Activated T-helper 17 cell treated with anti-CD3 and anti-CD28 coated beads, Interleukin-2, amount 50 U/mL, for 72 hours (primary cell): ENCODE results near the gene CHM. TPM values are rescaled to one million over a fixed set of nuclear protein-coding genes. Genes with fewer than 3 reads are reported as not detected.
A peak's percentile ranks its signal among the peaks of the same experiment; 100 is the strongest.
"Not testable (repeated sequence)": the region's sequence is repeated elsewhere in the genome, so short reads cannot be mapped to it uniquely, and the experiment has no call there.

Source experiments
- ATAC-seq: fragments of 150-1000 bp; cut with Tn5 transposase; replicated peaks from 2 replicates; pipeline ENCODE4 v1.10.0; 2021; ENCODE audit warnings: mild to moderate bottlenecking, moderate library complexity
- H3K27ac Mint-ChIP-seq: one replicate; pipeline ENCODE4 v1.8.0; 2022; ENCODE audit warnings: mixed read lengths
- H3K27me3 Mint-ChIP-seq: one replicate; pipeline ENCODE4 v1.8.0; 2022; ENCODE audit warnings: mixed read lengths
- H3K36me3 Mint-ChIP-seq: one replicate; pipeline ENCODE4 v1.8.0; 2022; ENCODE audit warnings: low read depth, mild to moderate bottlenecking, mixed read lengths
- H3K4me1 Mint-ChIP-seq: one replicate; pipeline ENCODE4 v1.8.0; 2022; ENCODE audit warnings: mixed read lengths
- H3K4me3 Mint-ChIP-seq: one replicate; pipeline ENCODE4 v1.8.0; 2022; ENCODE audit warnings: mild to moderate bottlenecking, mixed read lengths
- H3K9me3 Mint-ChIP-seq: one replicate; pipeline ENCODE4 v1.8.0; 2022; ENCODE audit warnings: mixed read lengths
- total RNA-seq, 2 donors: library from RNA; stranded (reverse); gene quantifications; one replicate each; pipeline ENCODE4 v1.2.3, GENCODE V29; 2022

Gene CHM
- total RNA-seq, 2 donors from 2014 or later: 14.8 to 20.5 TPM

GRCh38 chrX:85977218-85977617 is 70.1 kb downstream of the CHM start:
- no peak for ATAC-seq
- Mint-ChIP-seq H3K27me3 (no peaks in the 10 kb centered on the region), H3K36me3 (peaks cover 56% of the 10 kb centered on the region), H3K27ac (no peak overlapping the region), H3K4me3 (no peak overlapping the region), H3K9me3 (no peaks in the 10 kb centered on the region), H3K4me1 (no peaks in the 10 kb centered on the region)

- not testable (repeated sequence) for H3K4me3 Mint-ChIP-seq, H3K9me3 Mint-ChIP-seq, H3K4me1 Mint-ChIP-seq, H3K27ac Mint-ChIP-seq, ATAC-seq, H3K27me3 Mint-ChIP-seq
- H3K36me3 Mint-ChIP-seq: peaks cover 48% of the 10 kb centered on the region
Observed at GRCh38 chrX:85972351-85972750, 75.0 kb downstream of the CHM start.

- no peaks in the 10 kb centered on the region for H3K9me3 Mint-ChIP-seq
- H3K4me3 Mint-ChIP-seq: no peak overlapping the region
- ATAC-seq: no peak
- H3K36me3 Mint-ChIP-seq: peaks cover 16% of the 10 kb centered on the region
- no peaks in the 10 kb centered on the region for H3K4me1 Mint-ChIP-seq
- no peaks in the 10 kb centered on the region for H3K27me3 Mint-ChIP-seq
- no peak overlapping the region for H3K27ac Mint-ChIP-seq
Observed at GRCh38 chrX:85964744-85965143, 82.6 kb downstream of the CHM start.

- no peaks in the 10 kb centered on the region for H3K4me1 Mint-ChIP-seq
- H3K27ac Mint-ChIP-seq: no peak overlapping the region
- H3K36me3 Mint-ChIP-seq: peaks cover 11% of the 10 kb centered on the region
- H3K9me3 Mint-ChIP-seq: no peaks in the 10 kb centered on the region
- H3K4me3 Mint-ChIP-seq: no peak overlapping the region
- ATAC-seq: no peak
- H3K27me3 Mint-ChIP-seq: no peaks in the 10 kb centered on the region
Observed at GRCh38 chrX:85963736-85964135, 83.6 kb downstream of the CHM start.

GRCh38 chrX:85955510-85955909 is 91.8 kb downstream of the CHM start:
- no peak overlapping the region for H3K4me3 Mint-ChIP-seq
- peaks cover 51% of the 10 kb centered on the region for H3K36me3 Mint-ChIP-seq
- ATAC-seq: no peak
- no peak overlapping the region for H3K27ac Mint-ChIP-seq
- H3K27me3 Mint-ChIP-seq: no peaks in the 10 kb centered on the region
- H3K9me3 Mint-ChIP-seq: peaks cover 4% of the 10 kb centered on the region
- no peaks in the 10 kb centered on the region for H3K4me1 Mint-ChIP-seq

GRCh38 chrX:85944751-85945150 is 102.6 kb downstream of the CHM start:
- not testable (repeated sequence) for H3K9me3 Mint-ChIP-seq, H3K4me3 Mint-ChIP-seq, H3K4me1 Mint-ChIP-seq, H3K27ac Mint-ChIP-seq, H3K27me3 Mint-ChIP-seq, ATAC-seq
- H3K36me3 Mint-ChIP-seq: peaks cover 55% of the 10 kb centered on the region

- H3K4me1 Mint-ChIP-seq: no peaks in the 10 kb centered on the region
- H3K27ac Mint-ChIP-seq: no peak overlapping the region
- no peaks in the 10 kb centered on the region for H3K9me3 Mint-ChIP-seq
- H3K36me3 Mint-ChIP-seq: peaks cover 34% of the 10 kb centered on the region
- no peak overlapping the region for H3K4me3 Mint-ChIP-seq
- H3K27me3 Mint-ChIP-seq: no peaks in the 10 kb centered on the region
- ATAC-seq: no peak
Observed at GRCh38 chrX:85941275-85941674, 106.1 kb downstream of the CHM start.

- peaks cover 22% of the 10 kb centered on the region for H3K36me3 Mint-ChIP-seq
- ATAC-seq, H3K4me1 Mint-ChIP-seq, H3K27ac Mint-ChIP-seq, H3K27me3 Mint-ChIP-seq, H3K9me3 Mint-ChIP-seq, H3K4me3 Mint-ChIP-seq: not testable (repeated sequence)
Observed at GRCh38 chrX:85939942-85940341, 107.4 kb downstream of the CHM start.

GRCh38 chrX:85934399-85934798 is 113.0 kb downstream of the CHM start:
- peaks cover 15% of the 10 kb centered on the region for H3K36me3 Mint-ChIP-seq
- H3K27ac Mint-ChIP-seq, H3K9me3 Mint-ChIP-seq, ATAC-seq, H3K27me3 Mint-ChIP-seq, H3K4me3 Mint-ChIP-seq, H3K4me1 Mint-ChIP-seq: not testable (repeated sequence)

- Mint-ChIP-seq H3K27ac (no peak overlapping the region), H3K27me3 (no peaks in the 10 kb centered on the region), H3K4me3 (no peak overlapping the region), H3K36me3 (peaks cover 6% of the 10 kb centered on the region), H3K4me1 (peaks cover 3% of the 10 kb centered on the region), H3K9me3 (no peaks in the 10 kb centered on the region)
- ATAC-seq: no peak
Observed at GRCh38 chrX:85930099-85930498, 117.3 kb downstream of the CHM start.

GRCh38 chrX:85928606-85929005 is 118.8 kb downstream of the CHM start:
- no peaks in the 10 kb centered on the region for H3K27me3 Mint-ChIP-seq
- no peak overlapping the region for H3K27ac Mint-ChIP-seq
- peaks cover 3% of the 10 kb centered on the region for H3K4me1 Mint-ChIP-seq
- no peaks in the 10 kb centered on the region for H3K36me3 Mint-ChIP-seq
- no peak for ATAC-seq
- no peaks in the 10 kb centered on the region for H3K9me3 Mint-ChIP-seq
- no peak overlapping the region for H3K4me3 Mint-ChIP-seq

- Mint-ChIP-seq H3K4me3 (no peak overlapping the region), H3K27ac (no peak overlapping the region), H3K36me3 (no peaks in the 10 kb centered on the region), H3K9me3 (no peaks in the 10 kb centered on the region), H3K27me3 (no peaks in the 10 kb centered on the region), H3K4me1 (peaks cover 3% of the 10 kb centered on the region)
- ATAC-seq: no peak
Observed at GRCh38 chrX:85927740-85928139, 119.6 kb downstream of the CHM start.

GRCh38 chrX:85922821-85923220 is 124.5 kb downstream of the CHM start:
- H3K27me3 Mint-ChIP-seq: no peaks in the 10 kb centered on the region
- H3K36me3 Mint-ChIP-seq: no peaks in the 10 kb centered on the region
- H3K4me3 Mint-ChIP-seq: no peak overlapping the region
- no peaks in the 10 kb centered on the region for H3K9me3 Mint-ChIP-seq
- peak; percentile 84 for ATAC-seq
- H3K4me1 Mint-ChIP-seq: no peaks in the 10 kb centered on the region
- H3K27ac Mint-ChIP-seq: no peak overlapping the region

GRCh38 chrX:85916656-85917280 is 130.6 kb downstream of the CHM start:
- H3K4me3 Mint-ChIP-seq, H3K4me1 Mint-ChIP-seq, H3K27me3 Mint-ChIP-seq, ATAC-seq, H3K9me3 Mint-ChIP-seq, H3K27ac Mint-ChIP-seq, H3K36me3 Mint-ChIP-seq: not testable (repeated sequence)

- Mint-ChIP-seq H3K4me3 (no peak overlapping the region), H3K27ac (no peak overlapping the region), H3K36me3 (peaks cover 6% of the 10 kb centered on the region), H3K4me1 (peaks cover 6% of the 10 kb centered on the region), H3K27me3 (no peaks in the 10 kb centered on the region), H3K9me3 (no peaks in the 10 kb centered on the region)
- ATAC-seq: no peak
Observed at GRCh38 chrX:85914431-85914830, 132.9 kb downstream of the CHM start.

- peaks cover 16% of the 10 kb centered on the region for H3K36me3 Mint-ChIP-seq
- no peak overlapping the region for H3K4me3 Mint-ChIP-seq
- H3K4me1 Mint-ChIP-seq: no peaks in the 10 kb centered on the region
- no peak for ATAC-seq
- H3K27me3 Mint-ChIP-seq: no peaks in the 10 kb centered on the region
- H3K9me3 Mint-ChIP-seq: no peaks in the 10 kb centered on the region
- H3K27ac Mint-ChIP-seq: no peak overlapping the region
Observed at GRCh38 chrX:85907316-85907715, 140.0 kb downstream of the CHM start.
